HG02970 (cell line): ENCODE measurements around the gene EIF4G1.

Experiments used
- ATAC-seq: cut with Tn5 transposase; IDR thresholded peaks from one replicate; pipeline ENCODE4 v1.9.1; 2021; ENCODE audit warnings: mild to moderate bottlenecking, moderate library complexity, moderate number of reproducible peaks; ENCODE audit not compliant: unreplicated experiment, low FRiP score

The EIF4G1 gene

DNA sequence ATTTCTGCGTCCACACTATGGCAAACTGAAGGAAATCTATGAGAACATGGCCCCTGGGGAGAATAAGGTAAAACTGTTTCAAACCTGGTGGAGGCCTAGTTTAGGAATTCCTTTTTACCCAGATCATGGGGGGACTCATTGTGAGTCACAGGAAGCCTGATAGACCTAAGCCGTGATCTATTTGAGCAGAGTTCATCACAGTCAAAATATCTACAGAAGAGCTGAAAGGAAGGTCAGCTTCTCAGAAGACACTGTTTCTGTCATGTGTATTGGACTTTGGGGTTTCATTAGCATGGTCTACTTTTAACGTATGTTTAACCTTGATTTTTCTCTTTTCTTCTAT, 14.1 kb upstream of the EIF4G1 start:
- no peak for ATAC-seq

DNA sequence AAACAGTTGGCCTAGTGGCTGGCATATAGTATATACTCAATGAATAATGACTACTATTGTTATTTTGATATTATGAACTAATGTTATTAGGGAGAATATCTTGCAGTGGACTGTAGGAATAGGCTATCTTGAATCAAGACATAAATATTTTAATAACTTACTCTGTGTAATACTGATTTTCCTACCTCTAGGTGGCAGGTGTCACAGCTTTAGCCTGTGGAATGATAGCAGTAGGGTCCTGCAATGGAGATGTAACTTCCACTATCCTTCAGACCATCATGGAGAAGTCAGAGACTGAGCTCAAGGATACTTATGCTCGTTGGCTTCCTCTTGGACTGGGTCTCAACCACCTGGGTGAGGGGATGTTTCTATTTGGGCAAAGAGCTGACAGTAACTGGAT, 8.8 kb upstream of the EIF4G1 start:
- ATAC-seq, result no peak

GRCh38 chr3:184306341-184306972, 7.9 kb upstream of the EIF4G1 start:
- no peak for ATAC-seq

DNA sequence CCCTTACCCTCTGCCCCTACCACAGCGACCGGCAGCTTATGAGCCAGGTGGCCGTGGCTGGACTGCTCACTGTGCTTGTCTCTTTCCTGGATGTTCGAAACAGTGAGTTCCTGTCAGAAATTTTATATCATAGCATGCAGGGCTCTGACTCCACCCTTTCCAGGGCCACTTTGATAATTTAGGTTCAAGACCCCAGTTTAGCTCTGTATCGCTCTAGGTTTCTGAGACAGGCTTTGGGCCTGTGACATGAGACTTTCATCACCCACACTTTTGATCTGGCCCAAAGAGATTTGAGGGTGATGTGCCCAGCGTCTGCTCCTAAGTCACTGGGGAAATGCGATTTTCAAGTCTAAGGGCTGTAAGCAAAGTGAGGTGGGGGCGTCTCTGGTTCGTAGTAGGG, 6.5 kb upstream of the EIF4G1 start:
- ATAC-seq, result no peak

GRCh38 chr3:184308744-184309143, 5.7 kb upstream of the EIF4G1 start:
- ATAC-seq, result no peak

DNA sequence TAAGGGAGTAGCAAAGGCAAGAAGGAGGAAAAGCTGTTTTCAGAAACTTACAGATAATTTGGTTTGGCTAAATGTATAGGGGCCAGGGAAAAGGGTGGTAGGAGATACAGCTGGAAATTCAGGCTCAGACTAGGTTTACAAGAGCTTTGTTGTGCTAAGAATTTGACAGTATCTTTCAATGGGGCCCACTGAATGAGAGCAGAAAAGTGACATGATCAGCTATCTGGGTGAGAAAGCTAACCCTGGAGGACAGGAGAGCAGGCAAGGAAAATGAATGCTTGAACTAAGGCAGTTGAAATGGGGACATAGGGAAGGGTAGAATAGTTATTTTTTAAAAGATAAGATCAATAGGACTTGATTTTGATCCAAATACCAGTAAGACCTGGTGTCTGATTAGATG, 2.8 kb upstream of the EIF4G1 start:
- no peak for ATAC-seq

GRCh38 chr3:184314700-184315542, 515 bp downstream of the EIF4G1 start:
- peak; percentile 37 for ATAC-seq

GRCh38 chr3:184315543-184315867, 1.1 kb downstream of the EIF4G1 start:
- ATAC-seq, result no peak

DNA sequence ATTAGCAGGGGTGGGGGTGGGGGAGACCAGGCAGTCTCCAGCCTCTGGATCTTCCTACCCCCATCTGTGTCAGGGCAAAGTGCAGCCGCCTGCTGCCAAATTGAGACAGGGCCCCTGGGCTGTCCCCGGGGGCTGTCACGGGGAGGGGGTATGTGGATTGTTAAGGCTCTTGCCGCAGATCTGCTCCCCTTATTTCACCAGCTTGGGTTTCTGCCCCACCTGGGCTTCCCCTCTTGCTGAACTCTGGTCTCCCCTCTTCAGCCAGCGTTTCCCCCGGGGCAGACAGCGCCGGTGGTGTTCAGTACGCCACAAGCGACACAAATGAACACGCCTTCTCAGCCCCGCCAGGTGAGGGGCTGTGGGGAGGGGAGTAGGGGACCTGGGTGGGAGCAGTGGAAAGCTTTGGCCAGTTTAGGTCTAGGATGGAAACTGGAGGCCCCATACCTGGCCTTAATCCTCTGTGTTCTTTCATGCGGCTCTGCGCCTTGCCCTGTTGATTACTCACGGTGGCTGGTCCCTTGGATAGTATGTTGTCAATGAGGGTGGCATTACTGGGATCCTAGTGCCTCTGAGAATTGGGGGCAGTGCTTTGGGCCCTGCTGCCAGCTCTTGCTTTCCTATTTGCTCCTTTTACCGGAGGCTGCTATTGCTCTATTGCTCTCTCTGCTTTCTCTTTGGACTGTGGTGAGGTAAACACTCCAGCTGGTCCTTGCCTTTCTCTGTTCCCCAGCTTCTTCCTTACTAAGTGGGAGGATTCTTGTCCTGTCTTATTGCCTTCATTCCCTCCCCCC, 1.7 kb downstream of the EIF4G1 start:
- ATAC-seq, result no peak

DNA sequence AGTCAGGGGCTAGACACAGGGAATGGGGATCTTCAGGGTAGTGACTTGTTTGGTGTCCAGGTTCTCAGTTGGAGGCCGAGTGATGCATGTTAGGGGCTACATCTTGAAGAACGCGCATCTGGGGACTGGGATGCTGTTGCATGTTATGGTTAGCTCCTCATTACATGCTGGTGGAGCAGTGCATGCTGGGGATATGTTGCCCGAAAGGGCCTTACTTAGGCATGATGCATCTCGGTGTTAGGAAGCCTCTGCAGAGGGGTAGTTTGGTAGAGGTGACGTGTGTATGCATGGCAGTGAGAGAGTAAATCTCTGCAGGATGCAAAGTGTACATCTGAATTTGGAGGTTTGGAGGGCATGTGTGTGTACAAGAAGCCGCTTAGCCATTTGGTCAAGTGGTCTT, 2.4 kb downstream of the EIF4G1 start:
- no peak for ATAC-seq

GRCh38 chr3:184317201-184317600, 2.8 kb downstream of the EIF4G1 start:
- ATAC-seq, result no peak

- ATAC-seq, result no peak
Observed at GRCh38 chr3:184320104-184320445, 5.7 kb downstream of the EIF4G1 start.

DNA sequence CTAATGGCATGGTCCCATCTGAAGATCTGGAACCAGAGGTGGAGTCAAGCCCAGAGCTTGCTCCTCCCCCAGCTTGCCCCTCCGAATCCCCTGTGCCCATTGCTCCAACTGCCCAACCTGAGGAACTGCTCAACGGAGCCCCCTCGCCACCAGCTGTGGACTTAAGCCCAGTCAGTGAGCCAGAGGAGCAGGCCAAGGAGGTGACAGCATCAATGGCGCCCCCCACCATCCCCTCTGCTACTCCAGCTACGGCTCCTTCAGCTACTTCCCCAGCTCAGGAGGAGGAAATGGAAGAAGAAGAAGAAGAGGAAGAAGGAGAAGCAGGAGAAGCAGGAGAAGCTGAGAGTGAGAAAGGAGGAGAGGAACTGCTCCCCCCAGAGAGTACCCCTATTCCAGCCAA, 7.3 kb downstream of the EIF4G1 start:
- no peak for ATAC-seq

GRCh38 chr3:184322731-184323487, 8.5 kb downstream of the EIF4G1 start:
- no peak for ATAC-seq

DNA sequence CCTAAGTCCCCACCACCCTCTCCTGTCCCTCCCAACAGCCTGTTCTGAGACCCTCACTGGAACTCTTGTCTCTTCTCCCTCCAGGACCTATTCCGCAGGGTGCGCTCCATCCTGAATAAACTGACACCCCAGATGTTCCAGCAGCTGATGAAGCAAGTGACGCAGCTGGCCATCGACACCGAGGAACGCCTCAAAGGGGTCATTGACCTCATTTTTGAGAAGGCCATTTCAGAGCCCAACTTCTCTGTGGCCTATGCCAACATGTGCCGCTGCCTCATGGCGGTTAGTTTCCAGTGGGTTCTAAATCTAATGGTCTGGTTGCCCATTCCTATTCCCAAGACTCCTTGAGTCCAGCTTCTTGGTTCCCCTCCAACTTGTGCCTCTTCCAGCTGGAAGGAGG, 9.3 kb downstream of the EIF4G1 start:
- no peak for ATAC-seq

- no peak for ATAC-seq
Observed at GRCh38 chr3:184325269-184325668, 10.9 kb downstream of the EIF4G1 start.

DNA sequence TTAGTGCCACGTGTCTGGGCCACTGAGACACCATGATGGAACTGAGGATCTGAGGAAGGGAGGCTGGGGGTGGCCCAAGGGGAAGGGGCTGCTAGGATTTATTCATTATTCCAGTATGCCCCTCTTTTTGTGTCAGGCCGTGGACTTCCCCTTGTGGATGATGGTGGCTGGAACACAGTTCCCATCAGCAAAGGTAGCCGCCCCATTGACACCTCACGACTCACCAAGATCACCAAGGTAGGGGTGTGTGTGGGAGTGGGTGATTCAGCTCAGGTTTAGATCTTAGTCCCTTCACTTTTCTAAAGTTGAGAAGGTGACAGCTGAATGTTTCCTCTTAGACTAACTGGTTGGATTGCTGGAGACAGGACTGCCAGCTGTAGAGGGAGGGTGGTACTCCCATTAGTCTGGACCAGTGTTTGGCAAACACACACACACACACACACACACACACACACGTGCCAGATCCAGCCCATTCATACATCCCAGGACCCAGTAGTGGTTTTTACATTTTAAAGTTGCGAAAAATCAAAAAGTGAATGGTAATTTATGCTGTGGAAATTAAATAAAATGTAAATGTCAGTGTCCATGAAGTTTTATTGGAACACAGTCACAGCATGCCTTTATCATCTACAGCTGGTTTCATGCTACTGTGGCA, 11.4 kb downstream of the EIF4G1 start:
- ATAC-seq, result no peak

GRCh38 chr3:184327171-184327570, 12.8 kb downstream of the EIF4G1 start:
- ATAC-seq, result no peak

DNA sequence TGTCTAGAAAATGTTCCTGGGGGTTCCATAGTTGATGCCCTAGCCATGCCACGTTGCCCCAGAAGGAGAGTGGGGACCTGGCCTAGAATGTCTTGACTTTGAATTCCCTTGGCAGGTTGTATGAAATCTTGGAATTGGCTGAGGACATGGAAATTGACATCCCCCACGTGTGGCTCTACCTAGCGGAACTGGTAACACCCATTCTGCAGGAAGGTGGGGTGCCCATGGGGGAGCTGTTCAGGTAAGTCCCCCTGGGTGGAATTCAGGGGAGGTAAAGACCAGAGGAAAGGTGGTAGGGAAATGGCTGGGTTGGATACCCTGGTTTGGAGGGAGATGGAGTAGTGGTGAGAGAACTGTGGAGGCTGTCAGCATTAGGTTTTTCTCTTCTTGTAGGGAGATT, 14.1 kb downstream of the EIF4G1 start:
- no peak for ATAC-seq

GRCh38 chr3:184332370-184333090, 18.1 kb downstream of the EIF4G1 start:
- no peak for ATAC-seq
